WTC11 (cell line): ENCODE results near the gene SNTA1. TPM values are rescaled to one million over a fixed set of nuclear protein-coding genes. Genes with fewer than 3 reads are reported as not detected.

Experiments used
- ATAC-seq: fragments of 200-7000 bp; cut with Tn5 transposase; 2 replicates; pipeline ENCODE4 v1.10.0; 2021; ENCODE audit warnings: mild to moderate bottlenecking, moderate library complexity
- CTCF ChIA-PET: fragments of 300-600 bp; sonication (Branson Sonifier 250); formaldehyde crosslinking; loops from one replicate; lab custom pipeline; 2021; ENCODE audit warnings: antibody characterized with exemption; lab: Charles Lee
- POLR2A ChIA-PET: fragments of 350-600 bp; sonication (Branson Sonifier 250); formaldehyde crosslinking; loops from one replicate; lab custom pipeline; 2021; ENCODE audit warnings: antibody characterized with exemption; lab: Charles Lee
- DNase-seq: peaks from one replicate; pipeline ENCODE4 v3.0.0; 2021; ENCODE audit warnings: low spot score
- H3K27ac Mint-ChIP-seq: 2 replicates; pipeline ENCODE4 v1.8.0; 2021; ENCODE audit warnings: mixed read lengths
- H3K27me3 Mint-ChIP-seq: 2 replicates; pipeline ENCODE4 v1.8.0; 2021; ENCODE audit warnings: low read depth, mild to moderate bottlenecking, moderate library complexity, mixed read lengths
- H3K36me3 Mint-ChIP-seq: 2 replicates; pipeline ENCODE4 v1.8.0; 2021; ENCODE audit warnings: mixed read lengths
- H3K4me1 Mint-ChIP-seq: 2 replicates; pipeline ENCODE4 v1.8.0; 2022; ENCODE audit warnings: mixed read lengths
- H3K4me3 Mint-ChIP-seq: 2 replicates; pipeline ENCODE4 v1.8.0; 2021; ENCODE audit warnings: mild to moderate bottlenecking, moderate library complexity, mixed read lengths
- H3K9me3 Mint-ChIP-seq: 2 replicates; pipeline ENCODE4 v1.8.0; 2021; ENCODE audit warnings: mixed read lengths
- ATF1 ChIP-seq: sonication (generic); formaldehyde crosslinking; IDR thresholded peaks from 2 replicates; pipeline ENCODE4 v1.8.1; 2023; ENCODE audit warnings: mild to moderate bottlenecking, moderate library complexity, missing genetic modification reagents
- ATF2 ChIP-seq: sonication (generic); formaldehyde crosslinking; IDR thresholded peaks from 2 replicates; pipeline ENCODE4 v1.8.1; 2022; ENCODE audit warnings: low read depth, missing genetic modification reagents, borderline replicate concordance
- CBFB ChIP-seq: sonication (generic); formaldehyde crosslinking; IDR thresholded peaks from 2 replicates; pipeline ENCODE4 v1.8.1; 2022; ENCODE audit warnings: mild to moderate bottlenecking, low read depth, missing genetic modification reagents
- E2F4 ChIP-seq: sonication (generic); formaldehyde crosslinking; IDR thresholded peaks from 2 replicates; pipeline ENCODE4 v1.8.1; 2022; ENCODE audit warnings: low read depth, mild to moderate bottlenecking, moderate library complexity, missing genetic modification reagents, borderline replicate concordance
- ELF4 ChIP-seq: sonication (generic); formaldehyde crosslinking; IDR thresholded peaks from 2 replicates; pipeline ENCODE4 v1.8.1; 2022; ENCODE audit warnings: low read depth, mild to moderate bottlenecking, moderate library complexity, missing genetic modification reagents
- ERG ChIP-seq: fragments of 250-450 bp; sonication (Bioruptor Pico); IDR thresholded peaks from 2 replicates; pipeline ENCODE4 v1.8.0; 2021; ENCODE audit warnings: mild to moderate bottlenecking
- GTF2I ChIP-seq: fragments of 250-450 bp; sonication (Bioruptor Pico); conservative IDR thresholded peaks from 2 replicates; pipeline ENCODE4 v1.4.0; 2021; ENCODE audit warnings: mild to moderate bottlenecking
- MLX ChIP-seq: sonication (generic); formaldehyde crosslinking; IDR thresholded peaks from 2 replicates; pipeline ENCODE4 v1.8.1; 2023; ENCODE audit warnings: mild to moderate bottlenecking, missing genetic modification reagents, moderate library complexity
- RELA ChIP-seq: sonication (generic); formaldehyde crosslinking; IDR thresholded peaks from 2 replicates; pipeline ENCODE4 v1.8.1; 2022; ENCODE audit warnings: missing genetic modification reagents, mild to moderate bottlenecking, borderline replicate concordance
- RORB ChIP-seq: fragments of 250-450 bp; sonication (Bioruptor Pico); IDR thresholded peaks from 2 replicates; pipeline ENCODE4 v1.9.0; 2021; ENCODE audit warnings: mild to moderate bottlenecking
- TCF7 ChIP-seq: sonication (generic); formaldehyde crosslinking; IDR thresholded peaks from 2 replicates; pipeline ENCODE4 v1.8.0; 2022; ENCODE audit warnings: mild to moderate bottlenecking, low read depth, missing genetic modification reagents, moderate library complexity
- USF1 ChIP-seq: sonication (generic); formaldehyde crosslinking; IDR thresholded peaks from 2 replicates; pipeline ENCODE4 v1.8.0; 2022; ENCODE audit warnings: mild to moderate bottlenecking, missing genetic modification reagents
- ZBTB43 ChIP-seq: sonication (generic); formaldehyde crosslinking; IDR thresholded peaks from 2 replicates; pipeline ENCODE4 v1.8.1; 2023; ENCODE audit warnings: mild to moderate bottlenecking, missing genetic modification reagents
- ZMAT4 ChIP-seq: fragments of 250-450 bp; sonication (Bioruptor Pico); IDR thresholded peaks from 2 replicates; pipeline ENCODE4 v1.9.0; 2021; ENCODE audit warnings: mild to moderate bottlenecking
- ZNF121 ChIP-seq: sonication (generic); formaldehyde crosslinking; IDR thresholded peaks from 2 replicates; pipeline ENCODE4 v1.8.0; 2023; ENCODE audit warnings: missing genetic modification reagents
- ZNF138 ChIP-seq: sonication (generic); formaldehyde crosslinking; conservative IDR thresholded peaks from 2 replicates; pipeline ENCODE4 v1.8.1; 2022; ENCODE audit warnings: mild to moderate bottlenecking, moderate library complexity, missing genetic modification reagents
- ZNF219 ChIP-seq: sonication (generic); formaldehyde crosslinking; IDR thresholded peaks from 2 replicates; pipeline ENCODE4 v1.8.0; 2023; ENCODE audit warnings: missing genetic modification reagents, mild to moderate bottlenecking, borderline replicate concordance
- ZNF263 ChIP-seq: sonication (generic); formaldehyde crosslinking; IDR thresholded peaks from 2 replicates; pipeline ENCODE4 v1.8.1; 2022; ENCODE audit warnings: low read depth, mild to moderate bottlenecking, moderate library complexity, missing genetic modification reagents
- ZNF281 ChIP-seq: sonication (generic); formaldehyde crosslinking; IDR thresholded peaks from 2 replicates; pipeline ENCODE4 v1.8.0; 2023; ENCODE audit warnings: mild to moderate bottlenecking, missing genetic modification reagents
- ZNF317 ChIP-seq: sonication (generic); formaldehyde crosslinking; IDR thresholded peaks from 2 replicates; pipeline ENCODE4 v1.8.1; 2023; ENCODE audit warnings: low read depth, mild to moderate bottlenecking, moderate library complexity, missing genetic modification reagents, borderline replicate concordance
- ZNF416 ChIP-seq: fragments of 250-450 bp; sonication (Bioruptor Pico); IDR thresholded peaks from 2 replicates; pipeline ENCODE4 v1.9.0; 2021; ENCODE audit warnings: mild to moderate bottlenecking, inconsistent platforms
- ZNF512 ChIP-seq: sonication (generic); formaldehyde crosslinking; IDR thresholded peaks from 2 replicates; pipeline ENCODE4 v1.8.1; 2022; ENCODE audit warnings: missing genetic modification reagents, borderline replicate concordance
- total RNA-seq: library from RNA; stranded (reverse); gene quantifications from 3 replicates; pipeline ENCODE4 v1.2.3, GENCODE V29; 2021

SNTA1 gene
- total RNA-seq, 1 experiment from 2014 or later, result 5.3 TPM

- no peaks in the 10 kb centered on the region for H3K36me3 Mint-ChIP-seq
- POLR2A ChIA-PET, result no interaction called here
- no peaks in the 10 kb centered on the region for H3K9me3 Mint-ChIP-seq
- DNase-seq, result no peak
- no peaks in the 10 kb centered on the region for H3K27me3 Mint-ChIP-seq
- no peak overlapping the region for H3K27ac Mint-ChIP-seq
- H3K4me3 Mint-ChIP-seq, result no peak overlapping the region
- ATAC-seq, result no peak
- TF ChIP-seq ZNF121 (CRISPR knock-in tag) (no peak), ZBTB43 (CRISPR knock-in tag) (no peak), ATF1 (CRISPR knock-in tag) (no peak), E2F4 (no peak), ZNF512 (CRISPR knock-in tag) (no peak), ZNF219 (no peak), ZNF138 (CRISPR knock-in tag) (no peak), ZMAT4 (no peak), CBFB (CRISPR knock-in tag) (no peak), TCF7 (CRISPR knock-in tag) (no peak), ZNF416 (CRISPR knock-in tag) (no peak), MLX (CRISPR knock-in tag) (no peak), ELF4 (CRISPR knock-in tag) (no peak), GTF2I (no peak), RELA (no peak), ZNF317 (CRISPR knock-in tag) (no peak), ATF2 (no peak), ERG (CRISPR knock-in tag) (no peak)
- TF ChIP-seq, all 79 proteins: peak for 0
- CTCF ChIA-PET, result no interaction called here
- H3K4me1 Mint-ChIP-seq, result peaks cover 25% of the 10 kb centered on the region
Observed at GRCh38 chr20:33481431-33481941, 37.9 kb upstream of the SNTA1 start.

- Mint-ChIP-seq H3K9me3 (no peaks in the 10 kb centered on the region), H3K27me3 (no peaks in the 10 kb centered on the region), H3K36me3 (no peaks in the 10 kb centered on the region), H3K27ac (peak overlapping the region; percentile 17), H3K4me3 (no peak overlapping the region), H3K4me1 (peaks cover 38% of the 10 kb centered on the region)
- ChIA-PET POLR2A (interaction anchor here (0.5 to 0.8 kb wide), 2 partner anchors 10 to 173 kb away, joined by 3 read pairs; partner anchors contain the start of gene CBFA2T2), CTCF (no interaction called here)
- ATAC-seq (peak; percentile 26), DNase-seq (peak; percentile 38)
- TF ChIP-seq ZNF263 (no peak), ZNF281 (CRISPR knock-in tag) (no peak), RORB (no peak), USF1 (CRISPR knock-in tag) (no peak)
Observed at GRCh38 chr20:33480048-33480447, 36.5 kb upstream of the SNTA1 start.
